Mesendoderm (in vitro differentiated cells): ENCODE measurements around the gene ZNRF2.
"Not testable (repeated sequence)": the region's sequence is repeated elsewhere in the genome, so short reads cannot be mapped to it uniquely, and the experiment has no call there.

Source experiments
- DNase-seq: peaks from one replicate; pipeline ENCODE4 v3.0.0; 2013
- H2AK5ac ChIP-seq: 2 replicates; pipeline ENCODE4 v1.6.1; 2013; ENCODE audit warnings: low read length, inconsistent platforms
- H2BK120ac ChIP-seq: 2 replicates; pipeline ENCODE4 v1.6.1; 2013; ENCODE audit warnings: low read depth, mild to moderate bottlenecking, low read length, moderate library complexity, mixed read lengths
- H2BK15ac ChIP-seq: replicated peaks from 2 replicates; pipeline ENCODE4 v1.6.1; 2013; ENCODE audit warnings: low read depth, mild to moderate bottlenecking, moderate library complexity
- H2BK5ac ChIP-seq: 2 replicates; pipeline ENCODE4 v1.6.1; 2013; ENCODE audit warnings: low read length, inconsistent platforms
- H3K18ac ChIP-seq: 2 replicates; pipeline ENCODE4 v1.6.1; 2013; ENCODE audit warnings: mild to moderate bottlenecking, low read length, mixed read lengths
- H3K23ac ChIP-seq: one replicate; pipeline ENCODE4 v1.6.1; 2013; ENCODE audit warnings: low read length
- H3K27ac ChIP-seq: 2 replicates; pipeline ENCODE4 v1.5.1; 2013; ENCODE audit warnings: low read depth, mild to moderate bottlenecking, inconsistent platforms, low read length, moderate library complexity
- H3K27me3 ChIP-seq: 2 replicates; pipeline ENCODE4 v1.6.1; 2013; ENCODE audit warnings: low read length, control low read depth, mild to moderate bottlenecking, inconsistent platforms; ENCODE audit not compliant: insufficient read depth, poor library complexity
- H3K36me3 ChIP-seq: 2 replicates; pipeline ENCODE4 v1.6.1; 2013; ENCODE audit warnings: low read length, inconsistent platforms; ENCODE audit not compliant: control insufficient read depth, insufficient read depth
- H3K4ac ChIP-seq: one replicate; pipeline ENCODE4 v1.6.1; 2013; ENCODE audit warnings: low read depth, mild to moderate bottlenecking, low read length, moderate library complexity
- H3K4me1 ChIP-seq: 2 replicates; pipeline ENCODE4 v1.6.1; 2013; ENCODE audit warnings: low read depth, low read length, inconsistent platforms; ENCODE audit not compliant: control insufficient read depth
- H3K4me2 ChIP-seq: 2 replicates; pipeline ENCODE4 v1.6.1; 2013; ENCODE audit warnings: low read length
- H3K4me3 ChIP-seq: 2 replicates; pipeline ENCODE4 v1.5.1; 2013; ENCODE audit warnings: mild to moderate bottlenecking, low read length
- H3K56ac ChIP-seq: one replicate; pipeline ENCODE4 v1.6.1; 2013; ENCODE audit warnings: low read length
- H3K79me1 ChIP-seq: 2 replicates; pipeline ENCODE4 v1.6.1; 2013; ENCODE audit warnings: low read length, inconsistent platforms
- H3K79me2 ChIP-seq: 2 replicates; pipeline ENCODE4 v1.6.1; 2013; ENCODE audit warnings: mild to moderate bottlenecking, low read length; ENCODE audit not compliant: control insufficient read depth, insufficient read depth
- H3K9ac ChIP-seq: 2 replicates; pipeline ENCODE4 v1.6.1; 2013; ENCODE audit warnings: low read length, inconsistent platforms
- H4K5ac ChIP-seq: one replicate; pipeline ENCODE4 v1.6.1; 2013; ENCODE audit warnings: low read length
- H4K8ac ChIP-seq: one replicate; pipeline ENCODE4 v1.6.1; 2013; ENCODE audit warnings: low read depth, mild to moderate bottlenecking, control low read depth, low read length, moderate library complexity
- WGBS: extraction: QIAGEN DNeasy Blood & Tissue Kit; methylation state at CpG from one replicate; pipeline ENCODE4 v1.1.7; 2013; ENCODE audit warnings: low lambda C conversion rate, missing lambda C conversion rate; ENCODE audit not compliant: insufficient coverage; ENCODE audit errors: extremely low coverage; 5-methylcytosine and 5-hydroxymethylcytosine counted together

ZNRF2 gene

GRCh38 chr7:30292416-30293038 lies 8.1 kb downstream of the ZNRF2 start:
- not testable (repeated sequence) for H3K4ac ChIP-seq, H2BK15ac ChIP-seq, H3K56ac ChIP-seq, H4K5ac ChIP-seq, H3K4me1 ChIP-seq, H3K9ac ChIP-seq, H3K79me2 ChIP-seq, H3K79me1 ChIP-seq, H3K4me3 ChIP-seq, H2BK120ac ChIP-seq, DNase-seq, H3K4me2 ChIP-seq, H2AK5ac ChIP-seq, H3K27ac ChIP-seq, H3K18ac ChIP-seq, H3K36me3 ChIP-seq, H2BK5ac ChIP-seq, H3K27me3 ChIP-seq, H4K8ac ChIP-seq, H3K23ac ChIP-seq
- WGBS: no CpG with 5 or more reads among the region's 3 CpGs

- not testable (repeated sequence) for H2BK15ac ChIP-seq, H3K79me1 ChIP-seq, H3K56ac ChIP-seq, H3K4me3 ChIP-seq, H3K27me3 ChIP-seq, H3K18ac ChIP-seq, H3K36me3 ChIP-seq, H3K79me2 ChIP-seq, H2BK120ac ChIP-seq, H2AK5ac ChIP-seq, H3K4ac ChIP-seq, DNase-seq, H4K5ac ChIP-seq, H3K9ac ChIP-seq, H3K4me2 ChIP-seq, H3K4me1 ChIP-seq, H2BK5ac ChIP-seq, H3K27ac ChIP-seq, H3K23ac ChIP-seq
- no CpG with 5 or more reads among the region's 2 CpGs for WGBS
- peak overlapping the region; percentile 56 for H4K8ac ChIP-seq
Measured at GRCh38 chr7:30296304-30296703, 11.9 kb downstream of the ZNRF2 start.

- H3K4me1 ChIP-seq, H3K4me3 ChIP-seq, DNase-seq, H3K79me2 ChIP-seq, H3K4ac ChIP-seq, H2BK15ac ChIP-seq, H2AK5ac ChIP-seq, H3K56ac ChIP-seq, H2BK120ac ChIP-seq, H4K8ac ChIP-seq, H3K79me1 ChIP-seq, H2BK5ac ChIP-seq, H3K9ac ChIP-seq, H3K27ac ChIP-seq, H3K36me3 ChIP-seq, H3K18ac ChIP-seq, H3K23ac ChIP-seq, H3K4me2 ChIP-seq, H4K5ac ChIP-seq, H3K27me3 ChIP-seq: not testable (repeated sequence)
- WGBS: no CpG with 5 or more reads among the region's 1 CpG
Measured at GRCh38 chr7:30297499-30297898, 13.1 kb downstream of the ZNRF2 start.

DNA sequence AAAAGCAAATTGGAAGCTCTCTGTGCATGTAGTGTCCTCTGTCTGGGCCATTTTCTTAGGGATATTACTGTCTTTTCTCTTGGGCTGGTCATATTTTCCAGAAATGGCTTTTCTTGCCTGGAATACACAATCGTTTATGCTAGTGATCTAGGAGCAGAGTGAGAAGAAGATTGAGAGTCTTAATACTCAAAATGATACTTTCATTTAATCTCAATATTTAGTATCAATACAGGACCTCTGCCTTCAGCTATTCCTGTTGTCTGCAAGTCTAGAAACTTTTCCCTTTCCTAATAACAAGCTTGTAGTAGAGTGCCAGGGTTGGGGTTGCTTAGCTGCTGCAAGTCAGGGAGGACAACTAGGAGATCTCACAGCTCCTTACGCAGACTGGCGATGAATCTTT lies 14.0 kb downstream of the ZNRF2 start:
- DNase-seq, H2BK15ac ChIP-seq, H3K36me3 ChIP-seq, H3K79me1 ChIP-seq, H3K4ac ChIP-seq, H3K18ac ChIP-seq, H2AK5ac ChIP-seq, H3K4me2 ChIP-seq, H3K56ac ChIP-seq, H4K5ac ChIP-seq, H4K8ac ChIP-seq, H3K23ac ChIP-seq, H3K4me3 ChIP-seq, H3K4me1 ChIP-seq, H3K79me2 ChIP-seq, H3K27me3 ChIP-seq, H2BK5ac ChIP-seq, H3K9ac ChIP-seq, H3K27ac ChIP-seq, H2BK120ac ChIP-seq: not testable (repeated sequence)
- no CpG with 5 or more reads among the region's 3 CpGs for WGBS

GRCh38 chr7:30301751-30302150 lies 17.4 kb downstream of the ZNRF2 start:
- Histone ChIP-seq H3K56ac (no peak overlapping the region), H3K4me1 (no peaks in the 10 kb centered on the region), H3K36me3 (no peaks in the 10 kb centered on the region), H3K4me3 (no peak overlapping the region), H3K23ac (no peak overlapping the region), H2BK15ac (no peak overlapping the region), H4K8ac (no peak overlapping the region), H2AK5ac (no peak overlapping the region), H3K79me1 (no peaks in the 10 kb centered on the region), H4K5ac (no peak overlapping the region), H3K4ac (no peak overlapping the region), H3K9ac (no peak overlapping the region), H2BK120ac (no peak overlapping the region), H3K27ac (no peak overlapping the region), H3K4me2 (no peak overlapping the region), H2BK5ac (no peak overlapping the region), H3K79me2 (no peaks in the 10 kb centered on the region), H3K18ac (no peak overlapping the region), H3K27me3 (no peaks in the 10 kb centered on the region)
- WGBS: no CpG with 5 or more reads among the region's 7 CpGs
- DNase-seq: no peak

DNA sequence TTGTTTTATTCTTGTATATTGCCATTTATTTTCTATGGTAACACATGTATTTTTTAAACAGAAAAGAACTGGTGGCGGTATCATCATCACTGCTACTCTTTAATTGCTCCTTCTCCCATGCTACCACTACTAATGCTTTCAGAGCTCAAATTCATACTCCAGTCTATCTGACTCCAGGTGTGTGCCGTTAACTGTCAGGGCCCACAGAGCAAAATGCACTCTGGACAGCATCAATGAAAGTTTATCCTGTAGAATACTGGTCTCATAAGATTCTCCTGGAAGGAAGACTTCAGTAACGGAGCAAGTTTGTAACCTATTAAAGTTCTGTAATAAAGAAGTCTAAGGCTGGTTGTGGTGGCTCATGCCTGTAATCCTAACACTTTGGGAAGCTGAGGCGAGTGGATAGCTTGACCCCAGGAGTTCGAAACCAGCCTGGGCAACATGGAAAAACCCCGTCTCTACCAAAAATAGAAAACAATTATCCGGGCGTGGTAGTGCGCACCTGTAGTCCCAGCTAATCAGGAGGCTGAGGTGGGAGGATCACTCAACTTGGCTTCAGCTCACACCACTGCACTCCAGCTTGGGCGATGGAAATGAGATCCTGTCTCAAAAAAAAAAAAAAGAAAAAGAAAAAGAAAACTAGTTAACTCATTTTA lies 18.4 kb downstream of the ZNRF2 start:
- Histone ChIP-seq H3K9ac (no peak overlapping the region), H3K4me3 (no peak overlapping the region), H3K27ac (no peak overlapping the region), H3K23ac (no peak overlapping the region), H3K79me2 (no peaks in the 10 kb centered on the region), H2AK5ac (no peak overlapping the region), H3K79me1 (no peaks in the 10 kb centered on the region), H2BK5ac (no peak overlapping the region), H4K5ac (no peak overlapping the region), H3K36me3 (no peaks in the 10 kb centered on the region), H4K8ac (no peak overlapping the region), H3K4me1 (no peaks in the 10 kb centered on the region), H2BK120ac (no peak overlapping the region), H3K4me2 (no peak overlapping the region), H2BK15ac (no peak overlapping the region), H3K27me3 (no peaks in the 10 kb centered on the region), H3K18ac (no peak overlapping the region), H3K56ac (no peak overlapping the region), H3K4ac (no peak overlapping the region)
- DNase-seq: no peak
- no CpG with 5 or more reads among the region's 10 CpGs for WGBS
